Measurements from ENCODE around the gene EFHC2. TPM values are rescaled to one million over a fixed set of nuclear protein-coding genes. Genes with fewer than 3 reads are reported as not detected.

EFHC2 gene
- total RNA-seq, 1 donor from 2014 or later, result 0.17 TPM

DNA sequence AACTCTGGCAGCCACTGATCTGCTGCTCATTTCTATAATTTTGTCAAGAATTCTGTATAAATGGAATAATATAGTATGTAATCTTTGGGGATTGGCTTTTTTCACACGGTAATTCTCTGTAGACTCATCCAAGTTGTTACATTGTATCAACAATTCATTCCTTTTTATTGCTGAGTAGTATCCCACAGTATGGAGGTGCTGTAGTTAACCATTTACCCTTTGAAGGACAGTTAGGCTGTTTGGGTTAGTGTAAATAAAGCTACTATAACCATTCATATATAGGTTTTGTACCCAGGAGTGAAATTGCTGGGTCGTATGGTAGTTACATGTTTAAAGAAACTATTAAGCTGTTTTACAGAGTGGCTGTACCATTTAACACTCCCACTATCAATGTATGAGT lies 213.3 kb downstream of the EFHC2 start:
- TF ChIP-seq, protein P1, sequence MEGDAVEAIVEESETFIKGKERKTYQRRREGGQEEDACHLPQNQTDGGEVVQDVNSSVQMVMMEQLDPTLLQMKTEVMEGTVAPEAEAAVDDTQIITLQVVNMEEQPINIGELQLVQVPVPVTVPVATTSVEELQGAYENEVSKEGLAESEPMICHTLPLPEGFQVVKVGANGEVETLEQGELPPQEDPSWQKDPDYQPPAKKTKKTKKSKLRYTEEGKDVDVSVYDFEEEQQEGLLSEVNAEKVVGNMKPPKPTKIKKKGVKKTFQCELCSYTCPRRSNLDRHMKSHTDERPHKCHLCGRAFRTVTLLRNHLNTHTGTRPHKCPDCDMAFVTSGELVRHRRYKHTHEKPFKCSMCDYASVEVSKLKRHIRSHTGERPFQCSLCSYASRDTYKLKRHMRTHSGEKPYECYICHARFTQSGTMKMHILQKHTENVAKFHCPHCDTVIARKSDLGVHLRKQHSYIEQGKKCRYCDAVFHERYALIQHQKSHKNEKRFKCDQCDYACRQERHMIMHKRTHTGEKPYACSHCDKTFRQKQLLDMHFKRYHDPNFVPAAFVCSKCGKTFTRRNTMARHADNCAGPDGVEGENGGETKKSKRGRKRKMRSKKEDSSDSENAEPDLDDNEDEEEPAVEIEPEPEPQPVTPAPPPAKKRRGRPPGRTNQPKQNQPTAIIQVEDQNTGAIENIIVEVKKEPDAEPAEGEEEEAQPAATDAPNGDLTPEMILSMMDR (IDR thresholded peaks at IDR 0.05), result no peak
- H3K4me3 ChIP-seq, result no peak overlapping the region
- no peaks in the 10 kb centered on the region for H3K36me3 ChIP-seq
- no peak for ATAC-seq
- intact Hi-C loops (cut with DNase I), result no loop called here
- no peaks in the 10 kb centered on the region for H3K9me3 ChIP-seq
- H3K27ac ChIP-seq, result no peak overlapping the region
- DNase-seq, result no peak
- no peaks in the 10 kb centered on the region for H3K4me1 ChIP-seq
- no peaks in the 10 kb centered on the region for H3K27me3 ChIP-seq

- Histone ChIP-seq H3K9me3 (no peaks in the 10 kb centered on the region), H3K4me3 (no peak overlapping the region), H3K36me3 (no peaks in the 10 kb centered on the region), H3K27ac (no peak overlapping the region), H3K4me1 (no peaks in the 10 kb centered on the region), H3K27me3 (no peaks in the 10 kb centered on the region)
- ATAC-seq, result no peak
- DNase-seq, result no peak
- TF ChIP-seq, protein P1 (IDR thresholded peaks at IDR 0.05), result no peak
- intact Hi-C loops (cut with DNase I), result no loop called here
Measured at GRCh38 chrX:44113337-44113736, 230.1 kb downstream of the EFHC2 start.

- intact Hi-C loops (cut with DNase I), result no loop called here
- Histone ChIP-seq H3K9me3 (no peaks in the 10 kb centered on the region), H3K4me1 (no peaks in the 10 kb centered on the region), H3K27me3 (no peaks in the 10 kb centered on the region), H3K27ac (no peak overlapping the region), H3K4me3 (no peak overlapping the region), H3K36me3 (no peaks in the 10 kb centered on the region)
- TF ChIP-seq, protein P1 (IDR thresholded peaks at IDR 0.05), result no peak
- no peak for ATAC-seq
- DNase-seq, result no peak
Measured at GRCh38 chrX:44106864-44107263, 236.6 kb downstream of the EFHC2 start.

- no peaks in the 10 kb centered on the region for H3K4me1 ChIP-seq
- H3K9me3 ChIP-seq, result no peaks in the 10 kb centered on the region
- no peak for DNase-seq
- intact Hi-C loops (cut with DNase I), result no loop called here
- H3K27ac ChIP-seq, result no peak overlapping the region
- no peaks in the 10 kb centered on the region for H3K36me3 ChIP-seq
- no peak overlapping the region for H3K4me3 ChIP-seq
- TF ChIP-seq, protein P1 (IDR thresholded peaks at IDR 0.05), result no peak
- no peaks in the 10 kb centered on the region for H3K27me3 ChIP-seq
- ATAC-seq, result no peak
Measured at GRCh38 chrX:44105228-44105913, 238.1 kb downstream of the EFHC2 start.

GRCh38 chrX:44104699-44105098 lies 238.8 kb downstream of the EFHC2 start:
- no peak for ATAC-seq
- H3K4me3 ChIP-seq, result no peak overlapping the region
- intact Hi-C loops (cut with DNase I), result no loop called here
- H3K9me3 ChIP-seq, result no peaks in the 10 kb centered on the region
- H3K36me3 ChIP-seq, result no peaks in the 10 kb centered on the region
- H3K4me1 ChIP-seq, result no peaks in the 10 kb centered on the region
- no peak for DNase-seq
- no peaks in the 10 kb centered on the region for H3K27me3 ChIP-seq
- no peak overlapping the region for H3K27ac ChIP-seq
- TF ChIP-seq, protein P1 (IDR thresholded peaks at IDR 0.05), result no peak

GRCh38 chrX:44101281-44101680 lies 242.2 kb downstream of the EFHC2 start:
- H3K27ac ChIP-seq, result no peak overlapping the region
- no peak overlapping the region for H3K4me3 ChIP-seq
- no peaks in the 10 kb centered on the region for H3K27me3 ChIP-seq
- H3K36me3 ChIP-seq, result no peaks in the 10 kb centered on the region
- ATAC-seq, result no peak
- TF ChIP-seq, protein P1 (IDR thresholded peaks at IDR 0.05), result no peak
- H3K9me3 ChIP-seq, result no peaks in the 10 kb centered on the region
- no peak for DNase-seq
- no peaks in the 10 kb centered on the region for H3K4me1 ChIP-seq
- intact Hi-C loops (cut with DNase I), result no loop called here

Data from upper lobe of right lung (tissue), 1 donor.